NB4 (cell line): ENCODE measurements around the gene FBP1.
"Not testable (repeated sequence)": the region's sequence is repeated elsewhere in the genome, so short reads cannot be mapped to it uniquely, and the experiment has no call there.

Source experiments
- CTCF ChIP-seq: IDR thresholded peaks from one replicate; pipeline ENCODE4 v1.5.1; 2012; ENCODE audit warnings: low read depth, low read length
- MAX ChIP-seq: IDR thresholded peaks from 2 replicates; pipeline ENCODE4 v1.6.1; 2011; ENCODE audit warnings: low read depth, low read length
- POLR2A ChIP-seq: IDR thresholded peaks from 2 replicates; pipeline ENCODE4 v1.6.1; 2011; ENCODE audit warnings: mild to moderate bottlenecking; ENCODE audit not compliant: insufficient read length; ENCODE audit errors: extremely low read depth

DNA sequence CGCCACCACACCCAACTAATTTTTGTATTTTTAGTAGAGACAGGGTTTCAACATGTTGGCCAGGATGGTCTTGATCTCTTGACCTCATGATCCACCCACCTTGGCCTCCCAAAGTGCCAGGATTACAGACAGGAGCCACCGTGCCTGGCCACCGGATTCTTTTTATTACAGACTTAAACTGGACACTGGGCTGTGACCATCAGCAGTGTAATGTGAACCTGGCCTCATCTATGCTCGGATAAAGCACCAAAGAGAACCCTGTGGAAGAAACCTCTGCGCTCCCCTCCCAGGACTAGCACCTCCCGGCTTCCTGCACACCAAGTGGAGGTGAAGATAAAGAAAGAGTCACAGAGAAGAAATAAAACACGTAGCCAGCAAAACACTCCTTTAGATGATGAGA lies 46.6 kb downstream of the FBP1 start:
- not testable (repeated sequence) for TF ChIP-seq POLR2A, MAX, CTCF
